Epithelial cell of esophagus (primary cell): Measurements from ENCODE around the gene NUP93.
"Not testable (repeated sequence)": the region's sequence is repeated elsewhere in the genome, so short reads cannot be mapped to it uniquely, and the experiment has no call there.

Source experiments
- DNase-seq: peaks from one replicate; pipeline ENCODE4 v3.0.0; 2010; ENCODE audit warnings: low read depth
- H3K4me3 ChIP-seq: 2 replicates; pipeline ENCODE4 v1.5.1; 2011; ENCODE audit warnings: mild to moderate bottlenecking, low read length, control low read depth
- TF ChIP-seq, protein P1 (sequence below): IDR thresholded peaks from 2 replicates; pipeline ENCODE4 v1.5.1; 2011; ENCODE audit warnings: low read depth, mild to moderate bottlenecking, low read length, control low read depth, inconsistent platforms; ENCODE audit not compliant: insufficient read depth; ENCODE audit errors: missing control alignments

The NUP93 gene

DNA sequence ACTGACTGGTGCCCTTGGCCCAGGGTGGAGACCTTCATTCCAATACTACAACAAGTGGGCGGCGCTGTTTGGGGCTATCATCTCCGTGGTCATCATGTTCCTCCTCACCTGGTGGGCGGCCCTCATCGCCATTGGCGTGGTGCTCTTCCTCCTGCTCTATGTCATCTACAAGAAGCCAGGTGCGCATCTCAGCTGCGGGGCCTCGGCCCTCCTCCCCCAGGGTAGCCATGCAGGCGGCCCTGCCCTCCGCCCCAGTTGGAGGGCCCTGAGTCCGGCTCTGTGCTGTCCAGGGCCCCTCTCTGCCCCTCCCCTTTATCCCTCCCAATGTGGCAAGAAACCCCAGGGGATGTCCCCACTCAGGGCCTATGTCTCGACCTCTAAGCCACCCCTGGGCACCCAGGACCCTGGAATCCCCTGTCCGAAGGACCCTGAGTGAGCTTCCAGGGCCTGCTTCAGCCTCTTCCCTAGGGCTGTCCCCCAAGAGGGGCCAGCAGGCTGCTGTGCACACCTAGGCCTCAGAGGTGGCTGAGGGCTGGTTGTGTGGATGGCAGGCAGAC is 154.2 kb downstream of the NUP93 start:
- no peak for DNase-seq
- TF ChIP-seq, protein P1, sequence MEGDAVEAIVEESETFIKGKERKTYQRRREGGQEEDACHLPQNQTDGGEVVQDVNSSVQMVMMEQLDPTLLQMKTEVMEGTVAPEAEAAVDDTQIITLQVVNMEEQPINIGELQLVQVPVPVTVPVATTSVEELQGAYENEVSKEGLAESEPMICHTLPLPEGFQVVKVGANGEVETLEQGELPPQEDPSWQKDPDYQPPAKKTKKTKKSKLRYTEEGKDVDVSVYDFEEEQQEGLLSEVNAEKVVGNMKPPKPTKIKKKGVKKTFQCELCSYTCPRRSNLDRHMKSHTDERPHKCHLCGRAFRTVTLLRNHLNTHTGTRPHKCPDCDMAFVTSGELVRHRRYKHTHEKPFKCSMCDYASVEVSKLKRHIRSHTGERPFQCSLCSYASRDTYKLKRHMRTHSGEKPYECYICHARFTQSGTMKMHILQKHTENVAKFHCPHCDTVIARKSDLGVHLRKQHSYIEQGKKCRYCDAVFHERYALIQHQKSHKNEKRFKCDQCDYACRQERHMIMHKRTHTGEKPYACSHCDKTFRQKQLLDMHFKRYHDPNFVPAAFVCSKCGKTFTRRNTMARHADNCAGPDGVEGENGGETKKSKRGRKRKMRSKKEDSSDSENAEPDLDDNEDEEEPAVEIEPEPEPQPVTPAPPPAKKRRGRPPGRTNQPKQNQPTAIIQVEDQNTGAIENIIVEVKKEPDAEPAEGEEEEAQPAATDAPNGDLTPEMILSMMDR: no peak
- H3K4me3 ChIP-seq: no peak overlapping the region

DNA sequence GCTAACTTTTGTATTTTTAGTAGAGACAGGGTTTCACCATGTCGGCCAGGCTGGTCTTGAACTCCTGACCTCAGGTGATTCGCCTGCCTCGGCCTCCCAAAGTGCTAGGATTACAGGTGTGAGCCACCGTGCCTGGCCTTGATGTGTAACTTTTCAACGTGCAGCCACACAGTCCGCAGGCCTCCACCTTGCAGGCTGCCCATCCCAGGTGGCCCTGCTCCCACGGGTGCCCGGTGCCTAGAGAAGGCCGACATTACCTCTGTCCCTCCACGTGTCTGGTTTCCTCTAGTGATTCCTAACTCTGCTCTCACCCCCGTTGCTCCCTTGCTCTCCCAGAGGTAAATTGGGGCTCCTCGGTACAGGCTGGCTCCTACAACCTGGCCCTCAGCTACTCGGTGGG is 155.0 kb downstream of the NUP93 start:
- DNase-seq: not testable (repeated sequence)

GRCh38 chr16:56885446-56886162 is 155.7 kb downstream of the NUP93 start:
- TF ChIP-seq, protein P1: no peak
- no peak overlapping the region for H3K4me3 ChIP-seq
- no peak for DNase-seq

More for the DNA sequence above, 155.0 kb downstream of the NUP93 start:
- H3K4me3 ChIP-seq: not testable (repeated sequence)

DNA sequence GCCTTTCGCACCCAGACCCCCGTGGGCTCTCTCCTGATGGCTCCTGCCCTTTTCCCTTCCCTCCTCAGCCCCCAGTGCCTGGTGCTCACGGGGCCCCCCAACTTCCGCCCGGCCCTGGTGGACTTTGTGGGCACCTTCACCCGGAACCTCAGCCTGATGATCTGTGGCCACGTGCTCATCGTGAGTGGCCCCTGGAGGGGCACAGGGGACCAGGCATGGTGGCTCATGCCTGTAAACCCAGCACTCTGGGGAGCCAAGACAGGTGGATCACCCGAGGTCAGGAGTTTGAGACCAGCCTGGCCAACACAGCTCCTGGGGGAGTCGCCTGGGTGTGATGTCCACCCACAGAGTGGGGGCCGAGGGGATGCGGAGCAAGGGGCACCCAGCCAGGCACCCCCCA is 156.4 kb downstream of the NUP93 start:
- H3K4me3 ChIP-seq: no peak overlapping the region
- TF ChIP-seq, protein P1: no peak
- no peak for DNase-seq

GRCh38 chr16:56886826-56887225 is 156.9 kb downstream of the NUP93 start:
- no peak overlapping the region for H3K4me3 ChIP-seq
- TF ChIP-seq, protein P1: no peak
- DNase-seq: no peak

DNA sequence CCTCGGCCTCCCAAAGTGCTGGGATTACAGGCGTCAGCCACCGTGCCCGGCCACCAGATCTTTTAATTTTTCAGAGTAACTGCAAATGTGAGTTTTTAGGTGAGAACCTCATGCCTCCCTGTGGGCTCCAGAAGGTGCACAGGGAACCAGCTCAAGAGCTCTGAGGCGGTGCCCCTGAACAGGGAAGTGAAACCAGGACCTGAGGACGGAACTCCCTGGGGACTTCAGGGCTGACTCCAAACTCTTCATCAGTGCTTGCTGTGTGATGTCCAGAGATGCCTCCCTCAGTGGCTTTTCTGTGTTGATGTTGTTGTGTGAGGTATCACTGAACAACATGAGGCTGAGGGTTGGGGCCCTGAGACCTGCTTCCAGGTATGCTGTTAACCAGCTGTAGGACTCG is 158.9 kb downstream of the NUP93 start:
- TF ChIP-seq, protein P1: no peak
- DNase-seq: no peak
- no peak overlapping the region for H3K4me3 ChIP-seq

GRCh38 chr16:56889206-56889605 is 159.3 kb downstream of the NUP93 start:
- TF ChIP-seq, protein P1: no peak
- no peak for DNase-seq
- H3K4me3 ChIP-seq: no peak overlapping the region
